DND-41 (cell line): Measurements from ENCODE around the gene PCTP.

Experiments used
- ATAC-seq: fragments of 200-7000 bp; cut with Tn5 transposase; 3 replicates; pipeline ENCODE4 v1.9.1; 2021; ENCODE audit warnings: low read depth; ENCODE audit not compliant: insufficient read depth
- DNase-seq: peaks from one replicate; pipeline ENCODE4 v3.0.0-alpha.2; 2020
- H2AFZ ChIP-seq: 2 replicates; pipeline ENCODE4 v1.6.0; 2012; ENCODE audit warnings: low read depth, low read length
- H3K27ac ChIP-seq: 2 replicates; pipeline ENCODE4 v1.5.1; 2012; ENCODE audit warnings: low read length, inconsistent platforms
- H3K27me3 ChIP-seq: fragments of 200-600 bp; sonication (generic); 2 replicates; pipeline ENCODE4 v1.6.0; 2012; ENCODE audit warnings: low read length, mild to moderate bottlenecking, inconsistent platforms; ENCODE audit not compliant: insufficient read depth, poor library complexity
- H3K36me3 ChIP-seq: 2 replicates; pipeline ENCODE4 v1.5.1; 2012; ENCODE audit warnings: low read length, inconsistent platforms; ENCODE audit not compliant: insufficient read depth
- H3K4me1 ChIP-seq: 2 replicates; pipeline ENCODE4 v1.5.1; 2012; ENCODE audit warnings: mild to moderate bottlenecking, low read length; ENCODE audit not compliant: insufficient read depth
- H3K4me2 ChIP-seq: 2 replicates; pipeline ENCODE4 v1.6.0; 2012; ENCODE audit warnings: mild to moderate bottlenecking, moderate library complexity, low read length, inconsistent platforms; ENCODE audit not compliant: insufficient read depth
- H3K4me3 ChIP-seq, 2 experiments: fragments of 200-600 bp in 1 of 2; shearing (Covaris generic) in 1 of 2; 2 replicates each; pipeline ENCODE4 v1.5.1; 2012 to 2016; ENCODE audit warnings: inconsistent platforms in 2 of 2, low read length in 2 of 2, mild to moderate bottlenecking in 2 of 2, low read depth in 1 of 2, moderate library complexity in 1 of 2
- H3K79me2 ChIP-seq: 2 replicates; pipeline ENCODE4 v1.6.0; 2012; ENCODE audit warnings: low read length, inconsistent platforms; ENCODE audit not compliant: insufficient read depth
- H3K9ac ChIP-seq: 2 replicates; pipeline ENCODE4 v1.6.0; 2012; ENCODE audit warnings: low read depth, mild to moderate bottlenecking, inconsistent platforms, low read length, moderate library complexity
- H3K9me3 ChIP-seq: 2 replicates; pipeline ENCODE4 v1.5.1; 2012; ENCODE audit warnings: low read length, moderate library complexity, mild to moderate bottlenecking, inconsistent platforms; ENCODE audit not compliant: insufficient read depth, severe bottlenecking
- H4K20me1 ChIP-seq: 2 replicates; pipeline ENCODE4 v1.6.0; 2012; ENCODE audit warnings: low read length; ENCODE audit not compliant: insufficient read depth
- EZH2 ChIP-seq: IDR thresholded peaks from 3 replicates; pipeline ENCODE4 v1.6.1; 2012; ENCODE audit warnings: borderline replicate concordance, low read depth, mild to moderate bottlenecking, moderate library complexity, low read length, inconsistent platforms; ENCODE audit not compliant: severe bottlenecking
- TF ChIP-seq, protein P1 (sequence below): IDR thresholded peaks from 2 replicates; pipeline ENCODE4 v1.5.1; 2012; ENCODE audit warnings: borderline replicate concordance, low read length, moderate library complexity, mild to moderate bottlenecking; ENCODE audit not compliant: poor library complexity, severe bottlenecking; ENCODE audit errors: extremely low read depth

PCTP gene

DNA sequence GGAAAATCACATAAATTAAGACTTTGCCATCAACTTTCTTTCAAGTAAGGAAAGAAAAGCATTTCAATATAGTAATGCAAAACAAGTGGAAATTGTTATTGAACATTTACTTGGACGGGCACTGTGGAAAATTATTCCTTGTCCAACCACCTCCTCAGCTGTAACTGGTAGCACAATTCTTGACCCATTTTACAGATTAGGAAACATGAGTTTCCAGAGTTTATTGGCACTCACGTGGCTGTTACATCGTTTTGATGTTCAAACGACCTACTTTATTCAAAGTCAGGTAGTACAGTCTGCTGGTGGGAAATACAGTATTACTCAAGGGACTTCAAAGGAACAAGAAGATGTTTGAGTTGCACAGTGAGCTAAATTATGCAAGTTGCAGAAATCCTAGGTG is 866 bp upstream of the PCTP start:
- H3K4me2 ChIP-seq: peak overlapping the region; percentile 70; the same call in 1 of the 2 replicates
- H3K27me3 ChIP-seq: peaks cover 3% of the 10 kb centered on the region
- no peak for DNase-seq
- H3K79me2 ChIP-seq: peaks cover 10% of the 10 kb centered on the region; the same call in 1 of the 2 replicates
- no peak overlapping the region for H2AFZ ChIP-seq
- H3K4me3 ChIP-seq: no peak overlapping the region
- H3K9ac ChIP-seq: no peak overlapping the region
- H3K4me1 ChIP-seq: peaks cover 24% of the 10 kb centered on the region
- no peaks in the 10 kb centered on the region for H3K9me3 ChIP-seq
- H3K27ac ChIP-seq: no peak overlapping the region
- no peaks in the 10 kb centered on the region for H4K20me1 ChIP-seq
- H3K36me3 ChIP-seq: peaks cover 7% of the 10 kb centered on the region; the same call in 1 of the 2 replicates
- no peak for ATAC-seq
- TF ChIP-seq, protein P1, sequence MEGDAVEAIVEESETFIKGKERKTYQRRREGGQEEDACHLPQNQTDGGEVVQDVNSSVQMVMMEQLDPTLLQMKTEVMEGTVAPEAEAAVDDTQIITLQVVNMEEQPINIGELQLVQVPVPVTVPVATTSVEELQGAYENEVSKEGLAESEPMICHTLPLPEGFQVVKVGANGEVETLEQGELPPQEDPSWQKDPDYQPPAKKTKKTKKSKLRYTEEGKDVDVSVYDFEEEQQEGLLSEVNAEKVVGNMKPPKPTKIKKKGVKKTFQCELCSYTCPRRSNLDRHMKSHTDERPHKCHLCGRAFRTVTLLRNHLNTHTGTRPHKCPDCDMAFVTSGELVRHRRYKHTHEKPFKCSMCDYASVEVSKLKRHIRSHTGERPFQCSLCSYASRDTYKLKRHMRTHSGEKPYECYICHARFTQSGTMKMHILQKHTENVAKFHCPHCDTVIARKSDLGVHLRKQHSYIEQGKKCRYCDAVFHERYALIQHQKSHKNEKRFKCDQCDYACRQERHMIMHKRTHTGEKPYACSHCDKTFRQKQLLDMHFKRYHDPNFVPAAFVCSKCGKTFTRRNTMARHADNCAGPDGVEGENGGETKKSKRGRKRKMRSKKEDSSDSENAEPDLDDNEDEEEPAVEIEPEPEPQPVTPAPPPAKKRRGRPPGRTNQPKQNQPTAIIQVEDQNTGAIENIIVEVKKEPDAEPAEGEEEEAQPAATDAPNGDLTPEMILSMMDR: no peak
- TF ChIP-seq EZH2: no peak

GRCh38 chr17:55751720-55752250 is 934 bp downstream of the PCTP start:
- H3K79me2 ChIP-seq: peaks cover 10% of the 10 kb centered on the region; the same call in 1 of the 2 replicates
- H3K27me3 ChIP-seq: no peaks in the 10 kb centered on the region
- H3K4me3 ChIP-seq: peak overlapping the region; percentile 66 to 77
- DNase-seq: no peak
- ATAC-seq: no peak
- peak overlapping the region; percentile 70 for H3K4me2 ChIP-seq
- peaks cover 7% of the 10 kb centered on the region; the same call in 1 of the 2 replicates for H3K36me3 ChIP-seq
- TF ChIP-seq EZH2: no peak
- TF ChIP-seq, protein P1: no peak
- H3K27ac ChIP-seq: peak overlapping the region; percentile 77
- peak overlapping the region; percentile 79 for H3K9ac ChIP-seq
- H3K9me3 ChIP-seq: no peaks in the 10 kb centered on the region
- H4K20me1 ChIP-seq: no peaks in the 10 kb centered on the region
- peak overlapping the region; percentile 97 for H2AFZ ChIP-seq
- peaks cover 24% of the 10 kb centered on the region for H3K4me1 ChIP-seq

GRCh38 chr17:55756689-55757088 is 5.8 kb downstream of the PCTP start:
- no peak for DNase-seq
- H3K36me3 ChIP-seq: peaks cover 4% of the 10 kb centered on the region; the same call in 1 of the 2 replicates
- H3K27ac ChIP-seq: no peak overlapping the region
- no peaks in the 10 kb centered on the region for H4K20me1 ChIP-seq
- ATAC-seq: no peak
- no peak overlapping the region for H3K4me3 ChIP-seq
- no peaks in the 10 kb centered on the region for H3K27me3 ChIP-seq
- no peaks in the 10 kb centered on the region for H3K9me3 ChIP-seq
- H3K9ac ChIP-seq: no peak overlapping the region
- no peak overlapping the region for H3K4me2 ChIP-seq
- TF ChIP-seq, protein P1: no peak
- TF ChIP-seq EZH2: no peak
- peaks cover 12% of the 10 kb centered on the region for H3K4me1 ChIP-seq
- H3K79me2 ChIP-seq: peaks cover 3% of the 10 kb centered on the region; the same call in 1 of the 2 replicates
- no peak overlapping the region for H2AFZ ChIP-seq
